NCI-H2107 treated with DMSO at 0.1 percent for 48 hours (cell line): ENCODE measurements around the gene PHAX.
"Not testable (repeated sequence)": the region's sequence is repeated elsewhere in the genome, so short reads cannot be mapped to it uniquely, and the experiment has no call there.

ENCODE experiments used
- DNase-seq: peaks from one replicate; lab custom pipeline; 2025; ENCODE audit not compliant: unreplicated experiment; lab: John Stamatoyannopoulos, UW

PHAX gene

GRCh38 chr5:126603402-126603991, 2.8 kb downstream of the PHAX start:
- no peak for DNase-seq

GRCh38 chr5:126605525-126605924, 4.8 kb downstream of the PHAX start:
- DNase-seq, result no peak

- DNase-seq, result no peak
These were observed 9.4 kb downstream of the PHAX start for GRCh38 chr5:126610160-126610559.

- no peak for DNase-seq
These were observed 9.9 kb downstream of the PHAX start for GRCh38 chr5:126610616-126611015.

GRCh38 chr5:126613941-126614592, 13.3 kb downstream of the PHAX start:
- no peak for DNase-seq

- no peak for DNase-seq
These were observed 14.5 kb downstream of the PHAX start for GRCh38 chr5:126615286-126615685.

- not testable (repeated sequence) for DNase-seq
These were observed 16.9 kb downstream of the PHAX start for GRCh38 chr5:126617603-126618002.

GRCh38 chr5:126619781-126620180, 19.0 kb downstream of the PHAX start:
- DNase-seq, result no peak

GRCh38 chr5:126624534-126624933, 23.8 kb downstream of the PHAX start:
- no peak for DNase-seq

GRCh38 chr5:126628102-126628501, 27.4 kb downstream of the PHAX start:
- DNase-seq, result no peak

- DNase-seq, result no peak
These were observed 31.2 kb downstream of the PHAX start for GRCh38 chr5:126631920-126632319.

- DNase-seq, result no peak
These were observed 32.8 kb downstream of the PHAX start for GRCh38 chr5:126633552-126633951.

- no peak for DNase-seq
These were observed 34.8 kb downstream of the PHAX start for GRCh38 chr5:126635585-126635984.

- no peak for DNase-seq
These were observed 36.2 kb downstream of the PHAX start for GRCh38 chr5:126636956-126637355.

GRCh38 chr5:126640866-126641265, 40.1 kb downstream of the PHAX start:
- no peak for DNase-seq

- no peak for DNase-seq
These were observed 40.6 kb downstream of the PHAX start for GRCh38 chr5:126641387-126641786.

- DNase-seq, result no peak
These were observed 44.4 kb downstream of the PHAX start for GRCh38 chr5:126645132-126645531.

GRCh38 chr5:126647071-126647470, 46.3 kb downstream of the PHAX start:
- no peak for DNase-seq

GRCh38 chr5:126648471-126648870, 47.7 kb downstream of the PHAX start:
- no peak for DNase-seq

- DNase-seq, result not testable (repeated sequence)
These were observed 48.3 kb downstream of the PHAX start for GRCh38 chr5:126649057-126649456.

GRCh38 chr5:126649709-126650108, 49.0 kb downstream of the PHAX start:
- not testable (repeated sequence) for DNase-seq

GRCh38 chr5:126650463-126650862, 49.7 kb downstream of the PHAX start:
- no peak for DNase-seq

- no peak for DNase-seq
These were observed 50.3 kb downstream of the PHAX start for GRCh38 chr5:126651013-126651577.
